ENCODE results near the gene SCN5A.

DNA sequence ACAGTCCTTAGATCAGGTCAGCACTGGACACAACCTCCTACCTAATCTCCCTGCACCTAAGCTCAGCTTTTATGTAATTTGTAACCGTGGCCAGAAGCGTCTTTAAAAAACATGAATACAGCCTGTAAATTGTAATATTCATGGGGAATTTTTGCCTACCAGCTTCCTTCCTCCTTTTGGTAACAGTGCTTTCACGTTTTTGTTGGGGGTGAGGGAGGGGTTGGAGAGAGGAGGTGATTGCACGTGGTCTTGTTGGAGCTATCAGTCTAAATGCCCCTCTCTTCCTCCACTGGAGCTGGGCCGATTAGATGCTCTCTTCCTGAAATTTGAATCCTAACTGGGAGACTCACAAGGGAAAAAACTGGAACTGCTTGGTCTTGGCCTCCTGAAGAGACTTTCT is 35.1 kb upstream of the SCN5A start:
- TF ChIP-seq, protein P1, sequence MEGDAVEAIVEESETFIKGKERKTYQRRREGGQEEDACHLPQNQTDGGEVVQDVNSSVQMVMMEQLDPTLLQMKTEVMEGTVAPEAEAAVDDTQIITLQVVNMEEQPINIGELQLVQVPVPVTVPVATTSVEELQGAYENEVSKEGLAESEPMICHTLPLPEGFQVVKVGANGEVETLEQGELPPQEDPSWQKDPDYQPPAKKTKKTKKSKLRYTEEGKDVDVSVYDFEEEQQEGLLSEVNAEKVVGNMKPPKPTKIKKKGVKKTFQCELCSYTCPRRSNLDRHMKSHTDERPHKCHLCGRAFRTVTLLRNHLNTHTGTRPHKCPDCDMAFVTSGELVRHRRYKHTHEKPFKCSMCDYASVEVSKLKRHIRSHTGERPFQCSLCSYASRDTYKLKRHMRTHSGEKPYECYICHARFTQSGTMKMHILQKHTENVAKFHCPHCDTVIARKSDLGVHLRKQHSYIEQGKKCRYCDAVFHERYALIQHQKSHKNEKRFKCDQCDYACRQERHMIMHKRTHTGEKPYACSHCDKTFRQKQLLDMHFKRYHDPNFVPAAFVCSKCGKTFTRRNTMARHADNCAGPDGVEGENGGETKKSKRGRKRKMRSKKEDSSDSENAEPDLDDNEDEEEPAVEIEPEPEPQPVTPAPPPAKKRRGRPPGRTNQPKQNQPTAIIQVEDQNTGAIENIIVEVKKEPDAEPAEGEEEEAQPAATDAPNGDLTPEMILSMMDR (IDR thresholded peaks at IDR 0.05) = no peak
- no peak for TF ChIP-seq EZH2 (IDR thresholded peaks at IDR 0.05; ENCODE audit: borderline replicate concordance, insufficient read depth, low read depth, low read length, poor library complexity, severe bottlenecking)
